Spleen (tissue), 7 donors: ENCODE results near the gene CMTM4.

Experiments used
- POLR2AphosphoS5 ChIP-seq, 3 donors: sonication (generic); formaldehyde crosslinking; IDR thresholded peaks; one replicate each; pipeline ENCODE4 v1.5.1; 2017; ENCODE audit warnings: antibody characterized with exemption in 3 of 3
- TF ChIP-seq, protein P1 (sequence below), 11 experiments: fragments of 200-600 bp in 7 of 11; fragments of 450-650 bp in 4 of 11; sonication (generic) in 4 of 11; IDR thresholded peaks in 8 of 11; conservative IDR thresholded peaks in 3 of 11; 1 replicate in 7 of 11; 2 replicates in 4 of 11; pipeline versions ENCODE4 v1.4.0 to v1.8.0; 2016 to 2021; ENCODE audit warnings: antibody characterized with exemption in 11 of 11, inconsistent platforms in 4 of 11, mild to moderate bottlenecking in 1 of 11
- donor health status: DM: no; HTN: no; CAD: no; lungs with moderate emphysema.
- donor health status: DM: no; HTN: no; CAD: no.
- donor health status: DM: no; HTN: no; CAD: no.

- TF ChIP-seq, protein P1, sequence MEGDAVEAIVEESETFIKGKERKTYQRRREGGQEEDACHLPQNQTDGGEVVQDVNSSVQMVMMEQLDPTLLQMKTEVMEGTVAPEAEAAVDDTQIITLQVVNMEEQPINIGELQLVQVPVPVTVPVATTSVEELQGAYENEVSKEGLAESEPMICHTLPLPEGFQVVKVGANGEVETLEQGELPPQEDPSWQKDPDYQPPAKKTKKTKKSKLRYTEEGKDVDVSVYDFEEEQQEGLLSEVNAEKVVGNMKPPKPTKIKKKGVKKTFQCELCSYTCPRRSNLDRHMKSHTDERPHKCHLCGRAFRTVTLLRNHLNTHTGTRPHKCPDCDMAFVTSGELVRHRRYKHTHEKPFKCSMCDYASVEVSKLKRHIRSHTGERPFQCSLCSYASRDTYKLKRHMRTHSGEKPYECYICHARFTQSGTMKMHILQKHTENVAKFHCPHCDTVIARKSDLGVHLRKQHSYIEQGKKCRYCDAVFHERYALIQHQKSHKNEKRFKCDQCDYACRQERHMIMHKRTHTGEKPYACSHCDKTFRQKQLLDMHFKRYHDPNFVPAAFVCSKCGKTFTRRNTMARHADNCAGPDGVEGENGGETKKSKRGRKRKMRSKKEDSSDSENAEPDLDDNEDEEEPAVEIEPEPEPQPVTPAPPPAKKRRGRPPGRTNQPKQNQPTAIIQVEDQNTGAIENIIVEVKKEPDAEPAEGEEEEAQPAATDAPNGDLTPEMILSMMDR (IDR thresholded peaks at IDR 0.05 in 8 of 11, conservative IDR thresholded peaks at IDR 0.05 in 3 of 11): no peak
- TF ChIP-seq POLR2AphosphoS5 (IDR thresholded peaks at IDR 0.05): no peak
These were observed 60.3 kb downstream of the CMTM4 start for GRCh38 chr16:66636199-66636598.
